ENCODE data around the gene CA10.

Gene CA10

GRCh38 chr17:51751072-51751471 is 407.4 kb downstream of the CA10 start:
- no peak for DNase-seq

GRCh38 chr17:51748749-51749604 is 409.5 kb downstream of the CA10 start:
- DNase-seq: no peak

- no peak for DNase-seq
Observed at GRCh38 chr17:51746421-51746820, 412.1 kb downstream of the CA10 start.

DNA sequence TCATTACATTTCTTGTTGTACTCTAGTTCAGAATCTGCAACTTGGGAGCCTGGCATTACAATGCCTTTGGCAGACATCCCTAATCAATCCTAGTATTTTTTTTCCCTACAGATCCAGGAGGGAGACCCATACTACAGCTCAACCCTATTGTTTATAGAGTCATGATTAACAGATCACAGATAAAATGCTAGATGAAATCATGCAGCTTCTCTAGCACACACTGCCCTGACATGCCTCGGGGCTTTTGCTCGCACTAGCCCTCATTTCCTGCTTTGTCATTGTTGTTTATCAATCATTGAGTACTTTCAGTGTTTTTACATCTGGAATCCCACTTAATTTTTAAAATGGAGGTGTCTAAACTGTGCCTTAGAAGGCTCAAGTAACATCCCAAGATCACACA is 412.5 kb downstream of the CA10 start:
- no peak for DNase-seq

- DNase-seq: no peak
Observed at GRCh38 chr17:51743477-51743876, 415.0 kb downstream of the CA10 start.

GRCh38 chr17:51742571-51742970 is 415.9 kb downstream of the CA10 start:
- DNase-seq: no peak

DNA sequence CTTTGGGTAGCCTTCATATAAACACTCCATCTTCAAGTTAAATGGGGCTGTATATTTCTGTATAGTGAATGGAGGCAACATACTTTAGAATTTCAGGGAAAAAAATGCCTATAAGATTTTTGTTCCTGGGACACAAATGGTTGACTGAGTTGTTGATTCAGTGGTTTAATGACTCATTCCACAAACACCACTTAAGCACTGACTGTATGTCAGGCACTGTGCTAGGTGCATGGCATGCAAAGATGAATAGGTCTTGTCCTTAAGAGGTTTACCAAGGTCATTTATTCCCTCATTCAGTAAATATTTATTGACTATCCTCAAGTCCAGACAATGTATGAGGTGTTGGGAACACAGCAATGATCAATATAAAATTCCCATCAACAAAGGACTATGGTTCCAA is 417.1 kb downstream of the CA10 start:
- DNase-seq: no peak

DNA sequence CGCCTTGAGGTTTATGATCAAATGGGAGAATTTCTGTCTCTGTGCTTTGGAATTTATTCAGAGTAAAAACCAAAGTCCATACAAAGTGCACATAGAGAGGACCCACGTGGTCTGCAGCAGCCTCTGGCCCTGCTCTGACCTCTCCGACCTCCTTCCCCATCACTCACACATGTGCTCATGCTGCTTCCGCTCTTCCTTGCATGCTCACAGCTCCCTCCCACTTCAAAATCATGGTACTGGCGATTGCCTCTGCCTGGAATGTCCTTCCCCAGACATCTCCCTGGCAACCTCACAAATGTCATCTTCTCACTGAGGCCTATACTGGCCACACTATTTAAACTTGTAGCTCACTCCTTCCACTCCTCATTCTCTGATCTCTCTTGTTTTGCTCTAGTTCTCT is 418.0 kb downstream of the CA10 start:
- DNase-seq: no peak

GRCh38 chr17:51739245-51739886 is 419.1 kb downstream of the CA10 start:
- DNase-seq: no peak

GRCh38 chr17:51736356-51736755 is 422.2 kb downstream of the CA10 start:
- no peak for DNase-seq

DNA sequence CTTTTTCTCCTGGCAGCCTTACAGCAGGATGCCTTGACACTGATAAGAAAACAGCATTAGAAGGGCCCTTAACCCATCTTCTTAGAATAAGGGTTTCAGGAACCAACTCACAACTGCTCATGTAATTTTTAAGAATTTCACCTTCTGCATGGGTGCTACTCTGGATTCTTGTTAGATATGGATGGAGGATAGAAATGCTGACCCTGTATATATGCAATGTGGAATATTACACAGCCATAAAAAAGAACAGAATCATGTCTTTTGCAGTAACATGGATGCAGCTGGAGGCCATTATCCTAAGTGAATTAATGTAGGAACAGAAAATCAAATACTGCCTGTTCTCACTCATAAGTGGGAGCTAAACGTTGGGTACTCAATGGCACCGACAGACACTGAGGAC is 423.5 kb downstream of the CA10 start:
- no peak for DNase-seq

GRCh38 chr17:51734462-51734861 is 424.1 kb downstream of the CA10 start:
- DNase-seq: no peak

GRCh38 chr17:51733166-51733565 is 425.3 kb downstream of the CA10 start:
- no peak for DNase-seq

DNA sequence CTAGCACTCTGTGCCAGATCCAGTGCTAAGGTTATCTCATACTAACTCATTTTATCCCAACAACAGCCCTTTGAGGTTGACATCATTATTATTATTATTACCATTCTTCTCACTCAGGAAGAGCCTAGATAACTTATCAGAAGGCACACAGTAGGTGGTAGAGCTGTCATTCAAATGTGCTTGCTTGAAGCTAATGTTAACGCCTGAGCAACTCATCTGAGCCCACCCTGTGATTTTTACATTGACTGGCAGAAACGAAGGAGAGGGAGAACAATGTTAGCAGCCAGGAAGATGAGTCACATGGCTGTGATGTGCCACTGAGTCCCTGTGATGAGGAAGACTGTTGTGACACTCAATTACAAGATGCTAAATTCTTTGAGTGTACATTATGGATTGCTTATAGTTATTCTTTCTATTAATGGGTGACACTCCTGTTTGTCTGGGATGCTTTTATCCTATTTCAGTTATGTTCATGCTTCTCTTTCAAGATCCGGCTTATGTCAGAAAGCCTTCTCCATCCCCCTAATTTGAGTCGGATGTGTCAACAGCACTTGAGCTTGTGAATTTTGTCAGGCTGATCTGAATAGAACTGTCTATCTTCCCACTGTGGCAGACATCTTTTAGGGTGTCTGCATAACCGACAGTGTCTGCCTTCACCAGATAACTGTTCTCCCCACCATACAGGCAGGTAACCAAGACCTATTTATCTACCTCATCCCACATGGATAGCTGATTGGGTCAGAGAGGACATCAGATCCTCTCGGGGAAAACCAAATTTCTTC is 426.4 kb downstream of the CA10 start:
- DNase-seq: no peak

GRCh38 chr17:51730303-51731050 is 428.0 kb downstream of the CA10 start:
- DNase-seq: no peak

DNA sequence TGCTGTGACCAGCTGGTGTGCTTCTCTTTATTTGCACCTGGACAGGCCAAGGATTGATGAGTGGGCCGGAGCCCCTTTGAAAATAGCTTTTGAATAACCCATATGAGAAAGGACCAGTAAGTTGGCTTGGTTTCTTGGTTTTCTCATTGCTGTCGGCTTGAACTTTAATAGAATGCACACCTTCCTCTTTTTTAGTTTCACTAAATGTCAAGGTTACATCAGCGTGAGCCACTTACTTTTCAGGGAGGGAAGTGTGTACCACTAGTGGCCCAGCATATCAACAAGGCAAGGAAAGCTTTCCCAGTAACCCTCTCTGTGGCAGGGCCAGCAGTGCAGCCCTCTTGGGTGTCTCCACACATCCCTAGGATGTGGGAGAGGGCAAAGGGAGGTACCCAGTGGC is 433.3 kb downstream of the CA10 start:
- DNase-seq: no peak

- no peak for DNase-seq
Observed at GRCh38 chr17:51724043-51724580, 434.4 kb downstream of the CA10 start.

GRCh38 chr17:51722994-51723393 is 435.5 kb downstream of the CA10 start:
- DNase-seq: no peak

- DNase-seq: no peak
Observed at GRCh38 chr17:51721730-51722129, 436.8 kb downstream of the CA10 start.

- DNase-seq: no peak
Observed at GRCh38 chr17:51720439-51720838, 438.1 kb downstream of the CA10 start.

DNA sequence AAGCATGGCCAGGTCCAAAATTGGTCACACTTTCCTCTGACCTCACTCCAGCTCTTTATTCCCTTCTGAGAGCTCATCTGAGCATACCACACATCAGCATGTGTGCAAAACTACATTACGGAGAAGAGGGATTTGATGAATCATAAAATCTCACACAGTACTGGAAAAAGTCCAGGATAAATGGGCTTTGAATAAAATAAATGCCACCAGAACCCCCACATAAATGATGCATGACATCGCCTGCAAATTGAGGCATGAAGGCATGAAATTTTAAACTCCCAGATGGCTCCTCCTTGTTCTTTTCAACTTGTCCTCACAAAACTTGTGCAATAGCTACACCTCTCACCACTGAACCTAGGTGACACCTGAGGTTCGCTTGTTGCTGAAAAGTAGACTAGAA is 439.5 kb downstream of the CA10 start:
- DNase-seq: no peak

DNA sequence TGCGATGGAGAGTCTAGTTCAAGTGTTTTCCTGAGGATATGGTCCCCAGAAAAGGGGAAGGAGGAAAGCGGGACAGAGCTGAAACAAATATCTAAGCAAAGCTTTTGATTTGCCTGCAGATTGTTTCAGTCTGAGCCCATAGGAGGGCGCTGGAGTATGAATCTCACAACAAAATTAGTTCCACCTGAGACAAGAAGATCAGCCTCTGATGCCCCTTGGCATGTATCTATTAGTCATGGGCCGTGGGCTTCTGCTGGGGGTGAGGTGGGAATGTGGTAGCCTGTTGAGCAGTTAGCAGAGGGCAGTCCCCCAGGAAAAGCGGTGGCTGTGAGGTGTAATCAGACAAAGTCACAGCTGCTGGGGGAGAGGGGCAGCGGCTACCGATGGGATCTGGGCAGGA is 446.9 kb downstream of the CA10 start:
- no peak for DNase-seq

- DNase-seq: no peak
Observed at GRCh38 chr17:51710634-51710979, 447.9 kb downstream of the CA10 start.

Measured in activated T-cell treated with anti-CD3 and anti-CD28 coated beads, Interleukin-2, amount 50 U/mL, for 1 hour (primary cell).